HG03558 (cell line): ENCODE results near the gene ACP4.

ENCODE experiments used
- ATAC-seq: cut with Tn5 transposase; IDR thresholded peaks from one replicate; pipeline ENCODE4 v1.9.1; 2021; ENCODE audit warnings: moderate number of reproducible peaks; ENCODE audit not compliant: unreplicated experiment; ENCODE audit errors: extremely low read depth

ACP4 gene

GRCh38 chr19:50820086-50820485 lies 29.9 kb downstream of the ACP4 start:
- no peak for ATAC-seq

GRCh38 chr19:50820549-50821247 lies 30.5 kb downstream of the ACP4 start:
- no peak for ATAC-seq

GRCh38 chr19:50821248-50821612 lies 31.0 kb downstream of the ACP4 start:
- ATAC-seq = no peak

GRCh38 chr19:50821622-50822021 lies 31.4 kb downstream of the ACP4 start:
- ATAC-seq = no peak

- no peak for ATAC-seq
Measured at GRCh38 chr19:50822661-50823208, 32.5 kb downstream of the ACP4 start.

- no peak for ATAC-seq
Measured at GRCh38 chr19:50823389-50824042, 33.3 kb downstream of the ACP4 start, which contains the start of gene KLK1. KLK1 (minus strand) TSS chr19:50823787; CDS start chr19:50823748, 39 bp downstream.

GRCh38 chr19:50826492-50827240 lies 36.5 kb downstream of the ACP4 start:
- no peak for ATAC-seq

- no peak for ATAC-seq
Measured at GRCh38 chr19:50827476-50827875, 37.3 kb downstream of the ACP4 start.

GRCh38 chr19:50829801-50830200 lies 39.6 kb downstream of the ACP4 start:
- no peak for ATAC-seq

GRCh38 chr19:50830266-50831025 lies 40.2 kb downstream of the ACP4 start:
- no peak for ATAC-seq

- no peak for ATAC-seq
Measured at GRCh38 chr19:50831026-50831396, 40.8 kb downstream of the ACP4 start.

GRCh38 chr19:50832666-50833065 lies 42.5 kb downstream of the ACP4 start:
- ATAC-seq = no peak

GRCh38 chr19:50833117-50833801 lies 43.0 kb downstream of the ACP4 start, which contains the start of gene KLK15:
KLK15 (minus strand) TSS chr19:50833574; CDS start chr19:50831492, 2,082 bp downstream.
- ATAC-seq = no peak

GRCh38 chr19:50833802-50834167 lies 43.6 kb downstream of the ACP4 start:
- no peak for ATAC-seq

GRCh38 chr19:50835103-50835784 lies 45.0 kb downstream of the ACP4 start:
- ATAC-seq = no peak

- ATAC-seq = peak; percentile 62
Measured at GRCh38 chr19:50835785-50836542, 45.7 kb downstream of the ACP4 start.

GRCh38 chr19:50836543-50837195 lies 46.5 kb downstream of the ACP4 start:
- no peak for ATAC-seq

GRCh38 chr19:50837300-50837699 lies 47.1 kb downstream of the ACP4 start:
- no peak for ATAC-seq
